HG03280 (cell line): ENCODE data around the gene DDAH1.

Source experiments
- ATAC-seq: cut with Tn5 transposase; IDR thresholded peaks from one replicate; pipeline ENCODE4 v1.9.1; 2021; ENCODE audit warnings: mild to moderate bottlenecking, moderate library complexity; ENCODE audit not compliant: unreplicated experiment

Gene DDAH1

DNA sequence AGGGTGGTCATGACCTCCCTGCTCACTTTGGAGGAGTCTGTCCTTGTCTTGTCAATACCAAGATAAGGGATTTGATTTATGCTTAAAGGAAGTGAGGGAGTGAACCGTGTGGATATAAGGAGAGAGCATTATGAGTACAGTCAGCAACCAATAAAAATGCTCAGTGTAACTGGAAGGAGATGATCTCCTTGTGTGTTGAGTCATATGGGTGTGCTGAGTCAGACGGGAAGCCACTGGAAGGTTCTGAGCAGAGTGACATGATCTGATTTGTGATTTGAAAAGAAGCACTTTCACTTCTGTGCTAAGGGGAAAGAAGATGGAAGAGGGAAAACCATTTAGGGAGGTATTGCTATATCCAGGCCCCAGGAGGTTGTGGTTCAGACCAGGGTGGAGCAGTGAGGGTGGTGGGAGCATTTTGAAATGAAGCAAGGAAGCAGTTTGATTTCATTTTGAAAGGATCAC, 186.1 kb downstream of the DDAH1 start:
- ATAC-seq = no peak

DNA sequence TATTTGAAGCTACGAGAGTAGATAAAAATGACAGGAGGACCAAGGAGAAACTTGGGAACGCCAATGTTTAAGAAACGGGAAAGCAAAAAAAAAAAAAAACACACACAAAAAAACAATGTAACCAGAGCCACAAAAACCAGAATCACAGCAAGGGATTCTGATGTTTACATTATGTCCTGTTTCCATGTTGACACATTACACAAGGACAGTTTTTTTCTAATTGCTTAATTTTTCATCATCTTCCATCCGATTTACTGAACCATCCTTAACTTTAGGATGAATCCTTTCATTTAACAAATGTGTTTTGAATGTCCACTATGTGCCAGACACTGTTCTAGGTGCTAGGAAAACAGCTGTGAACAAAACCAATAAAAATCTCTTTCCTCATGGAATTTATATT, 187.2 kb downstream of the DDAH1 start:
- no peak for ATAC-seq

DNA sequence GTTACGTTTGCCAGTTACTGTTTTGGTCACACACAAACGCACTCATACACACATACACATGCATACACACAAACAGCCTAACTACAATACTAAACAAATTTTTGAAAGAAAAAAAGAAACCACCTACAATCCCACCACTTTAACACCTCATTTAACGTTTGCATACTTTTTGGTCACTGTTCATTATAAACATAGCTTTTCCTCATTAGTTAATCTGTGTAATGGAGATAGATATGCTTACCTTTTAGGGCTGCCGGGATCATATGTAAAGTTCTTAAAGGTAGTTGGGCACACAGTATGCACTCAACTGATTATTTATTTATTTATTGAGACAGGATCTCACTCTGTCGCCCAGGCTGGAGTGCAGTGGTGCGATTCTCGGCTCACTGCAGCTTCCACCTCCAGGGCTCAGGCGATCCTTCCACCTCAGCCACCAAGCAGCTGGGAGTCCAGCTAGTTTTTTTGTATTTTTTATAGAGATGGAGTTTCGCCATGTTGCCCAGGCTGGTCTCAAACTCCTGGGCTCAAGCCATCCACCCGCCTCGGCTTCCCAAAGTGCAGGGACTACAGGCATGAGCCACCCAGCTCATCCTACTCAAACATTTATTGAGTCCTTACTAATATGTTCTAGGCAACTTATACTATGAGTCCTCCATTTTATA, 187.8 kb downstream of the DDAH1 start:
- ATAC-seq = no peak

DNA sequence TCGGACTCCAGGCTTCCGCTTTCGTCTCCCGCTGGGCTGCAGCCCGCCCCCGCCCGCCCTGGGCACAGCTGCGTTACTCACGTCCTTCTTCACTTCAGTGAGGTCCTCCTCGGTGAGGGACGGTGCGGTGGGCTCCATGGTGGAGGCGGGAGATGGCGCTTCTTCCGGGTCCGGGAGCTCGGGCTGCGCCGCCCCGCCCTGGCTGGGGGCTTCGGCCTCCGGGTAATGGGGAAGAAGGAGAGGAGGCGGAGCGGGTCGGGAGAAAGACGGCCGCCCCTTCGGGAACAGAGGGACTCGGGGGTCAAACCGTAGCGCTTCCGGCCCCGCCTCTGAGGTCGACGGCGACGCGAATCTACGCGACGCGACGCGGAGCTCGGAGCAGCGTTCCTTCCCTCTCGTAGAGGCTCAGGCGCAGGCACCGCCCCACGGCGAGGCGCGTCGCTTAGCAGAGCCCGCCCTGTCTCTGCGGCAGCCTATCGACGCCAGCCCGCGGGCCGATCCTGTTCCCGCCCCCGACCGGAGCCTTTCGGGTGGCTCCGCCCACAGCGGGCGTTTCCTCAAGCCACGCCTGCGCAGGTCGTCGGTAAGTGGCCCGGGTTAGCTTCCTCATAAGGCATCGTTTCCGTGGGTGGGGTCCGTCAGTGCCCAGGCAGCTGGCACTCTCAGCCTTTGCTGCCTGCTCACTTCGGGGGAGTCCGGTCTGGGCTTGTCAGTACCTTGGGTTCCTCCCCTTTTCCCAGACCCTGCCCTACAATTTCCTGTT, 188.6 kb downstream of the DDAH1 start, which contains the start of gene BCL10:
TSS of gene BCL10 (minus strand) at position 418 of the 763 bp plus-strand sequence. CDS start at position 138, 280 bp downstream.
- peak; percentile 98 for ATAC-seq

DNA sequence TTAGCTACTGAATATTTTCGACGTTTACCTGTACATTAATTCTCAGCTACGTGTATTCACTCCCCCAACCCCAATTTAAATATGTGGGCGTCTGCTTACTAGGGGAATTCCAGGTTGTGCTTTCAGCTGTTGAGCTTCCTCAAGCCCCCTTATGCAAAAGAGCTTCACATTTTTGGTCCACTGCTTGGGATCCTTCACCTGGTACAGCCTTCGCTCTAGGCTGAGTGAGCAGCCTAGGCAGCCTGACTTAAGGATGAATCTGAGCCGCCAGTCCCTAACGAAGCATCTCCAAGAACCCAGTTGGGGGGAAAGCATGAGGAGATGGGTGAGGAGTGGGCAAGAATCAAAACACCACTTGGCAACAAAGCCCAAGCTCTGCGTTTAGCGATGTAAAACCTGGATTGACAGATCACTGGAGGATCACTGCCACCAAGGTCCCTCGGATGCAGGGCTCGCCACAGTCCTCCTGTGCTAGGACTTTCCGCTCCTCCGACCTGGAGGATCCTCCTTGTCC, 189.2 kb downstream of the DDAH1 start:
- peak; percentile 4 for ATAC-seq

DNA sequence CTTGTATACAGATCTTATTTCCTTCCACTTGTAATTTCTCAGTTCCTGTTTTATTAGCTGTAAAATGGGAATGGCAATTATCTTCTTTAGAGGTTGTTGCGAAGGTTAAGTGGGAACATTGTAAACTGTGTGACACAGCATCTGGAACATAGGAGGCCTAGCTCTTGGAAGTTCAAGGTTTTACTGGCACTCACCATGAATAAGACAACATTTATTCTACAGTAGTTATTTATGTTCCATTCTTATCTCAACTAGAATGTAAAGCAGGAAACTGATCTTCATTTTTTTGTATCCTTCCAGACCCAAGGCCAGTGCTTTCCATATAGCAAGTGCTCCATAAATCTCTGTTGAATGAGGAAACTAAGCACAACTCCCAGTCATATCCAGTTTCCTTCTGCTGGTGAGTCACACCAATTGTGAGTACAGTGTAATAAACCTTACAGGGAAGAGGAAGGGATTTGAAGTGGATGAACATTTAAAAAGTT, 189.9 kb downstream of the DDAH1 start:
- ATAC-seq = no peak

DNA sequence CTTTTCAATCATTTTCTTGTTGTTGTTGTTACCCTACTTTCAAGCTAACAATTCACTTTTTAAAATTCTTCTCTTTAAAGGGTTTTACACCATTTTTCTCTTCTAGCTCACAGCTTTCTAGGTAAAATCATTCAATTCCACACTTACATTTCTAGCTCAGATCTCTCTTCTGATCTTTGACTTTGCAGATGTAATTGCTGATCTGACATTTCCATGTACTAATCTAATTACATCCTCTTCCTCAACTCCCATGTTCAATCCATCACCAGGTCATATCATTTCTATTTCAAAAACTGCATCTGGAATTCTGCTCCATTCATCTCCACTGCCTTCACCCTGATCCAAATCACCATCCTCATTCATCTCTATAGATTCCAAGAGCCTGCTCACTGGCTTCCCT, 191.6 kb downstream of the DDAH1 start:
- ATAC-seq = no peak

DNA sequence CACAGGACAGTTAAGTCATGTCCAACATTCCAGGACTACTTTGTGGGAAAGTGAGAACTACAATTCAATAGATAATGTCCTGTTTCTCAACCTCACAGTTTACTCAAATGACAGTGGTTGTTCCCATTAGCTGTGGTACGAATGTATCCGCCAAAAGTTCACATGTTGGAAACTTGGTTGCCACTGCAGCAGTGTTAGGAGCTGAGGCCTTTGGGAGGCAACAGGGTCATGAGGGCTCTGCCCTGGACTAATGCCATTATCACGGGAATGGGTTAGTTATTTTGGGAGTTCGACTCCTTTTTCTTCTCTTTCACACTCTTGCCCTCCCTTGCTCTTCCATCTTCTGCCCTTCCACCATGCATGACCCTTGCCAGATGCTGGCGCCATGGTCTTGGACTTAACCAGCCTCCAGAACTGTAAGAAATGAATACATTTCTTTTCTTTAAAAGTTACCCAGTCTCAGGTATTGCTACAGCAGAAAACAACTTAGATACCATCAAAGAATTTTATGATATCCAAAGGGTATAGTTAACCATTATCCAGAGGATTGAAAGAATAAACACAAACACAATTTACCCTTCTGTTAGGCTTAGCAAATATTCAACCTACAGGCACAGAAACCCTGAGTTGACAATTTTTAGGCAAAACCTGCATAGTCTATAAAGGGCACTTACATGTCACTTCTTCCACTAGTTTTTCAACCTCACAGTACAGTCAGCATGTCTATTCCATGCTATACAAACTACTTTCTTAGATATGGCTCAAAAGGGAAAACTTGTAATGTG, 196.0 kb downstream of the DDAH1 start:
- no peak for ATAC-seq
